ENCODE data around the gene SFMBT2.
"Not testable (repeated sequence)": the region's sequence is repeated elsewhere in the genome, so short reads cannot be mapped to it uniquely, and the experiment has no call there.

SFMBT2 gene

DNA sequence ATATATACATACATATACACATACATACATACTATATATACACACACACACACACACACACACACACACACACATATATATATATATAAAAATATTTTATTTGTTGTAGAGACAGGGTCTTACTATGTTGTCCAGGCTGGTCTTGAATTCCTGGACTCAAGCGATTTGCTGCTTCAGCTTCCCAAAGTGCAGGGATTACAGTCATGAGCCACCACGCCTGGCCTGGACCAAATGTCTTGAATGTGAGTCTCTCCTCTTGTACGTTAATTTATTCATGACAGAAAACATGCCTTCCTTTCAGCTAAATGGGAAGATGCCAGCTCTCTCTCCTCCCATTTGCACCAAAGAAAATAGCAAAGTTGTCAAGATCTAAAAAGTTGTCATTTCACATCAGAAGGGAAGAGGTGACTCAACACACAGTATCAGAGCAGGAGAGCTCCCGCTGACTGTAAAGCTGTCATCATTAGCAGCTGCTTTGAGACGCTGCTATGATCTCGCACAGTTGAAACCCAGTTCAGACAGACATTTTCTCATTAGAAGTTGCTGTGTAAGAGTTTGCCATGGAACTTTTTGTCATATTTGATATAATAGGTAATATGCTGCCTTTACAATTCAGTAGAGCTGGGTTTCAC lies 224.3 kb downstream of the SFMBT2 start:
- H3K4me3 ChIP-seq (ENCODE audit: low read depth, low read length): no peak overlapping the region
- H3K9ac ChIP-seq (ENCODE audit: low read length): no peak overlapping the region
- no peak overlapping the region for H2BK12ac ChIP-seq (ENCODE audit: low read length)
- no peak overlapping the region for H4K91ac ChIP-seq (ENCODE audit: low read depth, low read length)
- H2BK5ac ChIP-seq (ENCODE audit: low read depth, low read length, poor library complexity): no peak overlapping the region
- DNase-seq: peak in 1 of 2 donors; percentile 3
- H2AFZ ChIP-seq (ENCODE audit: insufficient read depth, low read length, poor library complexity): no peak overlapping the region
- no peak overlapping the region for H3K4me2 ChIP-seq (ENCODE audit: low read length)
- no peak overlapping the region for H3K4ac ChIP-seq (ENCODE audit: low read depth, low read length)
- H3K4me1 ChIP-seq (ENCODE audit: control insufficient read depth in 1 of 2, insufficient read depth in 2 of 2, low read length in 2 of 2): no peaks in the 10 kb centered on the region
- no peaks in the 10 kb centered on the region for H3K79me1 ChIP-seq (ENCODE audit: low read length)
- no peak overlapping the region for H3K23ac ChIP-seq (ENCODE audit: low read length)
- no peak overlapping the region for H3K18ac ChIP-seq (ENCODE audit: low read length)
- no peaks in the 10 kb centered on the region for H3K27me3 ChIP-seq (ENCODE audit: insufficient read depth, low read length)
- H4K12ac ChIP-seq (ENCODE audit: low read depth, low read length): no peak overlapping the region
- H3K9me3 ChIP-seq (ENCODE audit: insufficient read depth, low read depth, low read length): no peaks in the 10 kb centered on the region
- H2AK5ac ChIP-seq (ENCODE audit: low read length): no peak overlapping the region
- no peak overlapping the region for H4K8ac ChIP-seq (ENCODE audit: low read depth, low read length)
- no peak overlapping the region for H3K14ac ChIP-seq (ENCODE audit: low read length)
- H3K27ac ChIP-seq (ENCODE audit: low read depth, low read length): no peak overlapping the region
- H3K36me3 ChIP-seq (ENCODE audit: control insufficient read depth in 1 of 2, insufficient read depth in 2 of 2, low read length in 2 of 2): no peaks in the 10 kb centered on the region
- H3K79me2 ChIP-seq (ENCODE audit: control insufficient read depth, insufficient read depth, low read length, poor library complexity): no peaks in the 10 kb centered on the region
- WGBS (ENCODE audit: extremely low coverage, insufficient coverage, insufficient read length): no CpG with 5 or more reads among the region's 6 CpGs
- H2BK120ac ChIP-seq (ENCODE audit: insufficient read depth, low read length, poor library complexity): no peak overlapping the region

DNA sequence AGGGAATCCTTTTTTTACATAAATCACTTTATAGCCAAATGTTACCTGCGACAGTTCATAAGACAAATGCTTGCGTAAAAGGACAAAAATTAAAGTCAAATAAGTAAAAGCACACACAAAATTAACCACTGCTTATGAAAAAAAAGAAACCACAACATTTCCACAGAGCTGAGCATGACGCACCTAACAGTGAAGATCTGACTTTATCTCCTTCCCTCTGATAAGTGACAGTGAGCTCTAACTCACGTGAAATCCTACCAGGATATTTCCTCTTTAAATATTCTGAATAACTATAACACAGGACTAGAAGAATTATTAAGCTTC lies 225.5 kb downstream of the SFMBT2 start:
- WGBS (ENCODE audit: extremely low coverage, insufficient coverage, insufficient read length): no CpG with 5 or more reads among the region's 4 CpGs

DNA sequence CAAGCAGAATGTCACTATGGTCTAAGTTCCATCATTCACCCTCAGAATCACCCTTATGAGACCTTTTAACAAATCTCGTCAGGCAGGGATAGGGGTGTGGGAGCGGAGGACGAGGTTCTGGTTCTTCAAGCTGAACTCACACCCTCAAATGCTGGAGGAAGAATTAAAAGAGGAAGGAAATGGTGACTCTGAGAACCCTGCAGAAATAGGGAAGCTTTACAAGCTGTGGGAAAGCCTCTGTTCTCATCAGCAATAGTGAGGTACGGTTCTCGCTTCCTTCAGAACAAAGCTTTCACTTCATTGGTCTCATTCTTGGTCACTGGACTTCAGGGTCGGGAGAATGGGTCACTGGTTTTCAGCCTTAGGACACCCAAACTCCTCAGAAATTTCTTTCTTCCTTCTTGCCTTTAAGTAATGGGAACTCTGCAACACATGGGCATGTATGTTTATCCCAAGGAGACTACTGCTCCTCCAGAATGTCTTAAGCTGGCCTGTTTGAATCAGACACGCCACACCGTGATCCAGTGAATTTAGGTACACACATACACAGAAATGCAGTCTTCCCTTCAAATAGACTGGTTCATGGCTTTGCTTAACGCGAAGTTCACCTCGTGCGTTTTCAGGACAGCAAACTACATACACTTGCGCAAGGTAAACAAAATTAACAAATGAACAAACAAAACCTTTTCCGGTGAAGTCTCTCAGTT lies 226.0 kb downstream of the SFMBT2 start:
- Histone ChIP-seq H4K91ac (ENCODE audit: low read depth, low read length) (no peak overlapping the region), H3K4me2 (ENCODE audit: low read length) (no peak overlapping the region)
- WGBS (ENCODE audit: extremely low coverage, insufficient coverage, insufficient read length): no CpG with 5 or more reads among the region's 14 CpGs

More for the DNA sequence above, 225.5 kb downstream of the SFMBT2 start:
- no peak overlapping the region for H3K4me2 ChIP-seq (ENCODE audit: low read length)
- no peak overlapping the region for H2BK5ac ChIP-seq (ENCODE audit: low read depth, low read length, poor library complexity)
- no peak overlapping the region for H3K4me3 ChIP-seq (ENCODE audit: low read depth, low read length)
- no peaks in the 10 kb centered on the region for H3K79me1 ChIP-seq (ENCODE audit: low read length)
- no peak overlapping the region for H3K27ac ChIP-seq (ENCODE audit: low read depth, low read length)
- no peak overlapping the region for H2AFZ ChIP-seq (ENCODE audit: insufficient read depth, low read length, poor library complexity)
- H4K91ac ChIP-seq (ENCODE audit: low read depth, low read length): no peak overlapping the region
- H3K14ac ChIP-seq (ENCODE audit: low read length): no peak overlapping the region
- H3K4ac ChIP-seq (ENCODE audit: low read depth, low read length): no peak overlapping the region
- no peaks in the 10 kb centered on the region for H3K79me2 ChIP-seq (ENCODE audit: control insufficient read depth, insufficient read depth, low read length, poor library complexity)
- H3K36me3 ChIP-seq (ENCODE audit: control insufficient read depth in 1 of 2, insufficient read depth in 2 of 2, low read length in 2 of 2): no peaks in the 10 kb centered on the region
- H2AK5ac ChIP-seq (ENCODE audit: low read length): no peak overlapping the region
- no peak overlapping the region for H3K23ac ChIP-seq (ENCODE audit: low read length)
- peak in 1 of 2 donors; percentile 21 for DNase-seq
- H4K8ac ChIP-seq (ENCODE audit: low read depth, low read length): no peak overlapping the region
- no peak overlapping the region for H3K9ac ChIP-seq (ENCODE audit: low read length)
- H2BK120ac ChIP-seq (ENCODE audit: insufficient read depth, low read length, poor library complexity): no peak overlapping the region
- no peak overlapping the region for H2BK12ac ChIP-seq (ENCODE audit: low read length)
- H3K18ac ChIP-seq (ENCODE audit: low read length): no peak overlapping the region
- no peaks in the 10 kb centered on the region for H3K27me3 ChIP-seq (ENCODE audit: insufficient read depth, low read length)
- no peaks in the 10 kb centered on the region for H3K4me1 ChIP-seq (ENCODE audit: control insufficient read depth in 1 of 2, insufficient read depth in 2 of 2, low read length in 2 of 2)
- H4K12ac ChIP-seq (ENCODE audit: low read depth, low read length): no peak overlapping the region
- peaks cover 2% of the 10 kb centered on the region for H3K9me3 ChIP-seq (ENCODE audit: insufficient read depth, low read depth, low read length)

DNA sequence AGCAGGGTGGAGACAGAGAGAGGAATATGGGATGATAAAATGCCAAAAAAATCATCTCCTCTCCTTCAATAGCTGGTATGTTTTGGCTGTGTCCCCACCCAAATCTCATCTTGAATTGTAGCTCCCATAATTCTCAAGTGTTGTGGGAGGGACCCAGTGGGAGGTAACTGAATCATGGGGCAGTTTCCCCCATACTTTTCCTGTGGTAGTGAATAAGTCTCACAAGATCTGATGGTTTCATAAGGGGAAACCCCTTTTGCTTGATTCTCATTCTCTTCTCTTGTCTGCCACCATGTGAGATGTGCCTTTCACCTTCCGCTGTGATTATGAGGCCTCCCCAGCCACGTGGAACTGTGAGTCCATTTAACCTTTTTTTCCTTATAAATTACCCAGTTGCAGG lies 226.7 kb downstream of the SFMBT2 start:
- H4K8ac ChIP-seq (ENCODE audit: low read depth, low read length); H3K27ac ChIP-seq (ENCODE audit: low read depth, low read length); H2AK5ac ChIP-seq (ENCODE audit: low read length); H3K9ac ChIP-seq (ENCODE audit: low read length); H2BK12ac ChIP-seq (ENCODE audit: low read length); H3K79me2 ChIP-seq (ENCODE audit: control insufficient read depth, insufficient read depth, low read length, poor library complexity); H3K4ac ChIP-seq (ENCODE audit: low read depth, low read length); H3K23ac ChIP-seq (ENCODE audit: low read length); H3K4me1 ChIP-seq (ENCODE audit: control insufficient read depth in 1 of 2, insufficient read depth in 2 of 2, low read length in 2 of 2); H3K36me3 ChIP-seq (ENCODE audit: control insufficient read depth in 1 of 2, insufficient read depth in 2 of 2, low read length in 2 of 2); H3K4me3 ChIP-seq (ENCODE audit: low read depth, low read length); DNase-seq; H3K18ac ChIP-seq (ENCODE audit: low read length); H3K27me3 ChIP-seq (ENCODE audit: insufficient read depth, low read length); H3K14ac ChIP-seq (ENCODE audit: low read length); H2AFZ ChIP-seq (ENCODE audit: insufficient read depth, low read length, poor library complexity); H2BK5ac ChIP-seq (ENCODE audit: low read depth, low read length, poor library complexity); H4K12ac ChIP-seq (ENCODE audit: low read depth, low read length); H3K4me2 ChIP-seq (ENCODE audit: low read length); H4K91ac ChIP-seq (ENCODE audit: low read depth, low read length); H3K9me3 ChIP-seq (ENCODE audit: insufficient read depth, low read depth, low read length); H2BK120ac ChIP-seq (ENCODE audit: insufficient read depth, low read length, poor library complexity); H3K79me1 ChIP-seq (ENCODE audit: low read length): not testable (repeated sequence)
- WGBS (ENCODE audit: extremely low coverage, insufficient coverage, insufficient read length): no CpG with 5 or more reads among the region's 2 CpGs

More for the DNA sequence above, 226.0 kb downstream of the SFMBT2 start:
- no peak overlapping the region for H3K18ac ChIP-seq (ENCODE audit: low read length)
- no peak overlapping the region for H2BK120ac ChIP-seq (ENCODE audit: insufficient read depth, low read length, poor library complexity)
- H3K79me2 ChIP-seq (ENCODE audit: control insufficient read depth, insufficient read depth, low read length, poor library complexity): no peaks in the 10 kb centered on the region
- no peak overlapping the region for H2BK12ac ChIP-seq (ENCODE audit: low read length)
- no peak overlapping the region for H2BK5ac ChIP-seq (ENCODE audit: low read depth, low read length, poor library complexity)
- peaks cover 2% of the 10 kb centered on the region for H3K9me3 ChIP-seq (ENCODE audit: insufficient read depth, low read depth, low read length)
- no peak overlapping the region for H3K27ac ChIP-seq (ENCODE audit: low read depth, low read length)
- H4K12ac ChIP-seq (ENCODE audit: low read depth, low read length): no peak overlapping the region
- DNase-seq: peak; percentile 8 to 30
- no peak overlapping the region for H3K4ac ChIP-seq (ENCODE audit: low read depth, low read length)
- no peak overlapping the region for H2AK5ac ChIP-seq (ENCODE audit: low read length)
- H2AFZ ChIP-seq (ENCODE audit: insufficient read depth, low read length, poor library complexity): no peak overlapping the region
- H3K14ac ChIP-seq (ENCODE audit: low read length): no peak overlapping the region
- no peaks in the 10 kb centered on the region for H3K79me1 ChIP-seq (ENCODE audit: low read length)
- no peaks in the 10 kb centered on the region for H3K36me3 ChIP-seq (ENCODE audit: control insufficient read depth in 1 of 2, insufficient read depth in 2 of 2, low read length in 2 of 2)
- no peak overlapping the region for H3K9ac ChIP-seq (ENCODE audit: low read length)
- H3K27me3 ChIP-seq (ENCODE audit: insufficient read depth, low read length): no peaks in the 10 kb centered on the region
- H3K23ac ChIP-seq (ENCODE audit: low read length): no peak overlapping the region
- H3K4me3 ChIP-seq (ENCODE audit: low read depth, low read length): no peak overlapping the region
- no peak overlapping the region for H4K8ac ChIP-seq (ENCODE audit: low read depth, low read length)
- no peaks in the 10 kb centered on the region for H3K4me1 ChIP-seq (ENCODE audit: control insufficient read depth in 1 of 2, insufficient read depth in 2 of 2, low read length in 2 of 2)

All from trophoblast cell (in vitro differentiated cells and primary cell).